H9 (cell line): ENCODE results near the gene PHF12. TPM values are rescaled to one million over a fixed set of nuclear protein-coding genes. Genes with fewer than 3 reads are reported as not detected.

Source experiments
- DNase-seq: peaks from one replicate; pipeline ENCODE4 v3.0.0-alpha.2; 2017
- H2AFZ ChIP-seq: one replicate; pipeline ENCODE4 v1.6.1; 2013; ENCODE audit warnings: mild to moderate bottlenecking, low read length, control low read depth, moderate library complexity
- H2AK5ac ChIP-seq: 2 replicates; pipeline ENCODE4 v1.6.1; 2013; ENCODE audit warnings: low read length, control low read depth, mixed read lengths; ENCODE audit not compliant: insufficient read length
- H2BK120ac ChIP-seq: one replicate; pipeline ENCODE4 v1.6.1; 2013; ENCODE audit warnings: low read depth, mild to moderate bottlenecking, low read length, control low read depth, inconsistent platforms; ENCODE audit not compliant: poor library complexity, severe bottlenecking
- H2BK12ac ChIP-seq: 2 replicates; pipeline ENCODE4 v1.6.1; 2013; ENCODE audit warnings: low read length, control low read depth, mixed read lengths, low read depth; ENCODE audit not compliant: insufficient read length
- H2BK15ac ChIP-seq: 2 replicates; pipeline ENCODE4 v1.6.1; 2013; ENCODE audit warnings: low read depth, low read length, control low read depth
- H2BK20ac ChIP-seq: one replicate; pipeline ENCODE4 v1.6.1; 2013; ENCODE audit warnings: low read depth, mild to moderate bottlenecking, low read length, control low read depth, inconsistent platforms; ENCODE audit not compliant: poor library complexity, severe bottlenecking
- H2BK5ac ChIP-seq: 2 replicates; pipeline ENCODE4 v1.6.1; 2013; ENCODE audit warnings: low read length, control low read depth, mixed read lengths; ENCODE audit not compliant: insufficient read length
- H3K14ac ChIP-seq: 2 replicates; pipeline ENCODE4 v1.6.1; 2013; ENCODE audit warnings: low read length, control low read depth; ENCODE audit not compliant: insufficient read depth
- H3K18ac ChIP-seq: 2 replicates; pipeline ENCODE4 v1.6.1; 2013; ENCODE audit warnings: low read depth, mild to moderate bottlenecking, mixed read lengths, low read length, control low read depth; ENCODE audit not compliant: insufficient read length
- H3K23ac ChIP-seq: 2 replicates; pipeline ENCODE4 v1.6.1; 2013; ENCODE audit warnings: low read length, control low read depth, mixed read lengths, low read depth; ENCODE audit not compliant: insufficient read length
- H3K23me2 ChIP-seq: 2 replicates; pipeline ENCODE4 v1.6.1; 2013; ENCODE audit warnings: low read depth, mild to moderate bottlenecking, mixed read lengths, low read length, control low read depth; ENCODE audit not compliant: insufficient read length, poor library complexity, severe bottlenecking
- H3K27ac ChIP-seq: 2 replicates; pipeline ENCODE4 v1.5.1; 2013; ENCODE audit warnings: low read length, control low read depth, mixed read lengths, low read depth; ENCODE audit not compliant: insufficient read length
- H3K27me3 ChIP-seq: 2 replicates; pipeline ENCODE4 v1.6.1; 2013; ENCODE audit warnings: low read length, control low read depth, inconsistent platforms; ENCODE audit not compliant: insufficient read depth
- H3K4ac ChIP-seq: 2 replicates; pipeline ENCODE4 v1.6.1; 2013; ENCODE audit warnings: low read depth, mild to moderate bottlenecking, control low read depth, inconsistent platforms, low read length, moderate library complexity
- H3K4me1 ChIP-seq: 2 replicates; pipeline ENCODE4 v1.6.1; 2013; ENCODE audit warnings: low read length, control low read depth, inconsistent platforms; ENCODE audit not compliant: insufficient read depth
- H3K4me2 ChIP-seq: 2 replicates; pipeline ENCODE4 v1.6.1; 2013; ENCODE audit warnings: low read length, control low read depth, mixed read lengths; ENCODE audit not compliant: insufficient read length, insufficient read depth
- H3K56ac ChIP-seq: 2 replicates; pipeline ENCODE4 v1.6.1; 2013; ENCODE audit warnings: low read depth, mild to moderate bottlenecking, mixed read lengths, low read length, control low read depth; ENCODE audit not compliant: insufficient read length
- H3K79me1 ChIP-seq: 2 replicates; pipeline ENCODE4 v1.6.1; 2013; ENCODE audit warnings: low read depth, mild to moderate bottlenecking, moderate library complexity, low read length, control low read depth, inconsistent platforms; ENCODE audit not compliant: insufficient read depth, poor library complexity, severe bottlenecking
- H3K79me2 ChIP-seq: 2 replicates; pipeline ENCODE4 v1.6.1; 2013; ENCODE audit warnings: low read length, control low read depth, inconsistent platforms; ENCODE audit not compliant: insufficient read depth
- H3K9ac ChIP-seq: 2 replicates; pipeline ENCODE4 v1.6.1; 2013; ENCODE audit warnings: low read length, control low read depth, mixed read lengths; ENCODE audit not compliant: insufficient read length; ENCODE audit errors: extremely low read depth
- H3K9me3 ChIP-seq: one replicate; pipeline ENCODE4 v1.6.1; 2013; ENCODE audit warnings: low read depth, low read length, inconsistent platforms; ENCODE audit not compliant: control insufficient read depth
- H3T11ph ChIP-seq: one replicate; pipeline ENCODE4 v1.6.1; 2013; ENCODE audit warnings: mild to moderate bottlenecking, low read length, control low read depth, inconsistent platforms
- H4K20me1 ChIP-seq: one replicate; pipeline ENCODE4 v1.6.1; 2013; ENCODE audit not compliant: control insufficient read depth, insufficient read length, insufficient read depth
- H4K5ac ChIP-seq: 2 replicates; pipeline ENCODE4 v1.6.1; 2013; ENCODE audit warnings: low read depth, mild to moderate bottlenecking, mixed read lengths, low read length, control low read depth; ENCODE audit not compliant: insufficient read length
- H4K8ac ChIP-seq: replicated peaks from 2 replicates; pipeline ENCODE4 v1.6.1; 2013; ENCODE audit warnings: low read length, control low read depth, mixed read lengths, low read depth; ENCODE audit not compliant: insufficient read length
- H4K91ac ChIP-seq: 2 replicates; pipeline ENCODE4 v1.6.1; 2013; ENCODE audit warnings: low read depth, mild to moderate bottlenecking, moderate library complexity, mixed read lengths, low read length, control low read depth; ENCODE audit not compliant: insufficient read length
- H3K27ac Mint-ChIP-seq, 3 experiments: 2 replicates in 2 of 3; 3 replicates in 1 of 3; pipeline ENCODE4 v1.8.0; 2020 to 2021; ENCODE audit warnings: mixed read lengths in 3 of 3, mild to moderate bottlenecking in 1 of 3, moderate library complexity in 1 of 3
- H3K27me3 Mint-ChIP-seq: 2 replicates; pipeline ENCODE4 v1.8.0; 2021; ENCODE audit warnings: low read depth, mild to moderate bottlenecking, moderate library complexity, mixed read lengths
- H3K36me3 Mint-ChIP-seq, 3 experiments: 2 replicates in 2 of 3; 3 replicates in 1 of 3; pipeline ENCODE4 v1.8.0; 2020 to 2021; ENCODE audit warnings: low read depth in 3 of 3, mixed read lengths in 3 of 3; ENCODE audit not compliant: insufficient read depth in 1 of 3
- H3K4me1 Mint-ChIP-seq, 2 experiments: 2 replicates each; pipeline ENCODE4 v1.8.0; 2020; ENCODE audit warnings: mixed read lengths in 2 of 2
- H3K4me3 Mint-ChIP-seq, 2 experiments: 2 replicates in 1 of 2; 3 replicates in 1 of 2; pipeline ENCODE4 v1.8.0; 2020 to 2021; ENCODE audit warnings: mild to moderate bottlenecking in 2 of 2, mixed read lengths in 2 of 2, moderate library complexity in 1 of 2
- H3K9me3 Mint-ChIP-seq, 2 experiments: 2 replicates in 1 of 2; 3 replicates in 1 of 2; pipeline ENCODE4 v1.8.0; 2020; ENCODE audit warnings: mild to moderate bottlenecking in 2 of 2, mixed read lengths in 2 of 2, moderate library complexity in 1 of 2
- WGBS: extraction: QIAGEN DNeasy Blood & Tissue Kit; methylation state at CpG from one replicate; pipeline ENCODE4 v1.1.7; 2013; ENCODE audit warnings: missing lambda C conversion rate, low lambda C conversion rate, mixed read lengths; ENCODE audit not compliant: insufficient read length; ENCODE audit errors: extremely low coverage; 5-methylcytosine and 5-hydroxymethylcytosine counted together
- total RNA-seq: library from RNA; stranded (reverse); gene quantifications from 2 replicates; pipeline ENCODE4 v1.2.1, GENCODE V29; 2021
- TF ChIP-seq, protein P1 (sequence below): fragments of 200-600 bp; sonication (generic); conservative IDR thresholded peaks from 3 replicates; pipeline ENCODE4 v1.8.0; 2021; ENCODE audit warnings: antibody characterized with exemption, mild to moderate bottlenecking

Gene PHF12
- total RNA-seq, 1 experiment from 2014 or later: 62.1 TPM

- no peaks in the 10 kb centered on the region for H3K27me3 Mint-ChIP-seq
- Histone ChIP-seq H2BK12ac (no peak overlapping the region), H3K4me1 (peaks cover 9% of the 10 kb centered on the region; the same call in 1 of the 2 replicates), H2BK15ac (no peak overlapping the region), H4K91ac (no peak overlapping the region), H2BK5ac (no peak overlapping the region), H3K27ac (no peak overlapping the region), H4K5ac (no peak overlapping the region), H3K14ac (no peak overlapping the region), H3K23ac (no peak overlapping the region), H3K79me2 (peaks cover 58% of the 10 kb centered on the region; the same call in 1 of the 2 replicates), H2BK120ac (no peak overlapping the region), H2AFZ (no peak overlapping the region), H2BK20ac (no peak overlapping the region), H4K8ac (no peak overlapping the region), H3K23me2 (no peaks in the 10 kb centered on the region), H3K18ac (no peak overlapping the region), H3K4me2 (no peak overlapping the region), H4K20me1 (no peaks in the 10 kb centered on the region), H3K4ac (no peak overlapping the region), H3K9ac (no peak overlapping the region), H3K27me3 (no peaks in the 10 kb centered on the region), H3K79me1 (peaks cover 11% of the 10 kb centered on the region), H3K9me3 (no peaks in the 10 kb centered on the region), H3T11ph (no peak overlapping the region), H3K56ac (no peak overlapping the region), H2AK5ac (no peak overlapping the region)
- H3K27ac Mint-ChIP-seq: no peak overlapping the region
- H3K36me3 Mint-ChIP-seq: peaks cover 14 to 46% (median 45%) of the 10 kb centered on the region in 3 experiments; a peak in 6 of 7 replicates
- H3K9me3 Mint-ChIP-seq: no peaks in the 10 kb centered on the region
- no peak for DNase-seq
- TF ChIP-seq, protein P1, sequence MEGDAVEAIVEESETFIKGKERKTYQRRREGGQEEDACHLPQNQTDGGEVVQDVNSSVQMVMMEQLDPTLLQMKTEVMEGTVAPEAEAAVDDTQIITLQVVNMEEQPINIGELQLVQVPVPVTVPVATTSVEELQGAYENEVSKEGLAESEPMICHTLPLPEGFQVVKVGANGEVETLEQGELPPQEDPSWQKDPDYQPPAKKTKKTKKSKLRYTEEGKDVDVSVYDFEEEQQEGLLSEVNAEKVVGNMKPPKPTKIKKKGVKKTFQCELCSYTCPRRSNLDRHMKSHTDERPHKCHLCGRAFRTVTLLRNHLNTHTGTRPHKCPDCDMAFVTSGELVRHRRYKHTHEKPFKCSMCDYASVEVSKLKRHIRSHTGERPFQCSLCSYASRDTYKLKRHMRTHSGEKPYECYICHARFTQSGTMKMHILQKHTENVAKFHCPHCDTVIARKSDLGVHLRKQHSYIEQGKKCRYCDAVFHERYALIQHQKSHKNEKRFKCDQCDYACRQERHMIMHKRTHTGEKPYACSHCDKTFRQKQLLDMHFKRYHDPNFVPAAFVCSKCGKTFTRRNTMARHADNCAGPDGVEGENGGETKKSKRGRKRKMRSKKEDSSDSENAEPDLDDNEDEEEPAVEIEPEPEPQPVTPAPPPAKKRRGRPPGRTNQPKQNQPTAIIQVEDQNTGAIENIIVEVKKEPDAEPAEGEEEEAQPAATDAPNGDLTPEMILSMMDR: no peak
- H3K4me3 Mint-ChIP-seq: no peak overlapping the region
- H3K4me1 Mint-ChIP-seq: peaks cover 48 to 50% of the 10 kb centered on the region in 2 experiments
- no CpG with 5 or more reads among the region's 1 CpG for WGBS
These were observed 10.1 kb downstream of the PHF12 start for GRCh38 chr17:28941251-28941650.
